Natural killer cell treated with Interleukin-12 subunit alpha and Interleukin-12 subunit beta and Interleukin-15 and Interleukin-18, amount 100 ng/mL, for 72 hours (primary cell): ENCODE results near the gene RAB39A. TPM values are rescaled to one million over a fixed set of nuclear protein-coding genes. Genes with fewer than 3 reads are reported as not detected.
A peak's percentile ranks its signal among the peaks of the same experiment; 100 is the strongest.
"Not testable (repeated sequence)": the region's sequence is repeated elsewhere in the genome, so short reads cannot be mapped to it uniquely, and the experiment has no call there.

Source experiments
- ATAC-seq, 2 donors: fragments of 150-1000 bp; cut with Tn5 transposase in 1 of 2; sonication (Bioruptor Pico), chemical (Tn5 transposase) in 1 of 2; 2 replicates each; pipeline ENCODE4 v1.10.0; 2021
- DNase-seq: peaks from one replicate; pipeline ENCODE4 v3.0.0; 2022; ENCODE audit warnings: low spot score
- H3K27ac Mint-ChIP-seq, 2 donors: 1 replicate in 1 of 2; 2 replicates in 1 of 2; pipeline ENCODE4 v1.8.0; 2022; ENCODE audit warnings: mixed read lengths in 2 of 2, mild to moderate bottlenecking in 1 of 2, moderate library complexity in 1 of 2
- H3K27me3 Mint-ChIP-seq, 2 donors: 1 replicate in 1 of 2; 2 replicates in 1 of 2; pipeline ENCODE4 v1.8.0; 2022; ENCODE audit warnings: mixed read lengths in 2 of 2
- H3K36me3 Mint-ChIP-seq: one replicate; pipeline ENCODE4 v1.8.0; 2022; ENCODE audit warnings: mixed read lengths
- H3K4me1 Mint-ChIP-seq, 2 donors: 1 replicate in 1 of 2; 2 replicates in 1 of 2; pipeline ENCODE4 v1.8.0; 2022; ENCODE audit warnings: low read depth in 2 of 2, mixed read lengths in 2 of 2, mild to moderate bottlenecking in 1 of 2
- H3K4me3 Mint-ChIP-seq: one replicate; pipeline ENCODE4 v1.8.0; 2022; ENCODE audit warnings: mixed read lengths
- H3K9me3 Mint-ChIP-seq: 2 replicates; pipeline ENCODE4 v1.8.0; 2022; ENCODE audit warnings: mixed read lengths
- total RNA-seq, 2 donors: library from RNA; stranded (reverse); gene quantifications; one replicate each; pipeline ENCODE4 v1.2.3, GENCODE V29; 2022

Gene RAB39A
- total RNA-seq, result under 1 TPM; 0.19 to 0.53 TPM

DNA sequence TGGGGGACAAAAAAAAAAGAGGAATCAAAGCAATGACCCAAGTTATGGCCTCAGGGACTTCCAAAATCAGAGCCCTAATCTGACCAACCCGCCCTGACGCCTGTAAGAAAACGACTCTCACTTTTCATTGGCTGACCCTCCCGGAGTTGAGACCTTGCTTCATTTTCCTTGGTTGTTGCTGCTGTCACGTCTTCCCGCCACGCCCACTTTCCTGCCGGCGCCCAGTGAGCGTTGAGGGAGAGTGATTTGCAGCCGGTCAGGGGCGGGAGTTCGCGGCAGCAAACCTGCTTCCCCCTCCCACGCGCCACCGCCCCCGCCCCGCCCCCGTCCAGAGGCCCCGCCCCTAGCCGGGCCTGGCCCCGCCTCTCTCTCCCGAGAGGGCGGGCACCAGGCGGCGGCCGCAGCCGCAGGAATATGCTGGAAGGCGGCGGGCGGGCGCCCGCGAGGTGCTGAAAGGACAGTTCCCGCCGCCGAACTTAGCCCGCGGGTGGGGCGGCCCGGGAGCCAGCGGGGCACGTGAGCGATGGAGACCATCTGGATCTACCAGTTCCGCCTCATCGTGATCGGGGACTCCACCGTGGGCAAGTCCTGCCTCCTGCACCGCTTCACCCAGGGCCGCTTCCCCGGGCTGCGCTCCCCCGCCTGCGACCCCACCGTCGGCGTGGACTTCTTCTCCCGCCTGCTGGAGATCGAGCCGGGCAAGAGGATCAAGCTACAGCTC lies at the start of gene RAB39A:
Gene RAB39A, plus strand, starts transcription at position 403 of the 721 bp plus-strand sequence. Its CDS starts 121 bp downstream, at position 524.
- DNase-seq, result peak; percentile 90
- H3K27me3 Mint-ChIP-seq, result peaks cover 25 to 52% of the 10 kb centered on the region in 2 donors
- peaks cover 7 to 13% of the 10 kb centered on the region in 2 donors for H3K4me1 Mint-ChIP-seq
- peak; percentile 94 to 95 for ATAC-seq
- H3K36me3 Mint-ChIP-seq, result no peaks in the 10 kb centered on the region
- no peak within 1 kb of the TSS for H3K27ac Mint-ChIP-seq
- peaks cover 2% of the 10 kb centered on the region for H3K9me3 Mint-ChIP-seq
- H3K4me3 Mint-ChIP-seq, result peak within 1 kb of the TSS; percentile 92

DNA sequence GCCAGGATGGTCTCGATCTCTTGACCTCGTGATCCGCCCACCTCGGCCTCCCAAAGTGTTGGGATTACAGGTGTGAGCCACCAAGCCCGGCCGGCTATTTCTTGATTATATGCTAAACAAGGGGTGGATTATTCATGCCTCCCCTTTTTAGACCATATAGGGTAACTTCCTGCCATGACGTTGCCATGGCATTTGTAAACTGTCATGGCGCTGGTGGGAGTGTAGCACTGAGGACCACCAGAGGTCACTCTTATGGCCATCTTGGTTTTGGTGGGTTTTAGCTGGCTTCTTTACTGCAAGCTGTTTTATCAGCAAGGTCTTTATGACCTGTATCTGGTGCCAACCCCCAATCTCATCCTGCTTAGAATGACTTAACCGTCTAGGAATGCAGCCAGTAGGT lies 46.8 kb upstream of the RAB39A start:
- H3K9me3 Mint-ChIP-seq, ATAC-seq, H3K27me3 Mint-ChIP-seq, H3K27ac Mint-ChIP-seq, H3K4me1 Mint-ChIP-seq, H3K4me3 Mint-ChIP-seq, H3K36me3 Mint-ChIP-seq, DNase-seq: not testable (repeated sequence)

DNA sequence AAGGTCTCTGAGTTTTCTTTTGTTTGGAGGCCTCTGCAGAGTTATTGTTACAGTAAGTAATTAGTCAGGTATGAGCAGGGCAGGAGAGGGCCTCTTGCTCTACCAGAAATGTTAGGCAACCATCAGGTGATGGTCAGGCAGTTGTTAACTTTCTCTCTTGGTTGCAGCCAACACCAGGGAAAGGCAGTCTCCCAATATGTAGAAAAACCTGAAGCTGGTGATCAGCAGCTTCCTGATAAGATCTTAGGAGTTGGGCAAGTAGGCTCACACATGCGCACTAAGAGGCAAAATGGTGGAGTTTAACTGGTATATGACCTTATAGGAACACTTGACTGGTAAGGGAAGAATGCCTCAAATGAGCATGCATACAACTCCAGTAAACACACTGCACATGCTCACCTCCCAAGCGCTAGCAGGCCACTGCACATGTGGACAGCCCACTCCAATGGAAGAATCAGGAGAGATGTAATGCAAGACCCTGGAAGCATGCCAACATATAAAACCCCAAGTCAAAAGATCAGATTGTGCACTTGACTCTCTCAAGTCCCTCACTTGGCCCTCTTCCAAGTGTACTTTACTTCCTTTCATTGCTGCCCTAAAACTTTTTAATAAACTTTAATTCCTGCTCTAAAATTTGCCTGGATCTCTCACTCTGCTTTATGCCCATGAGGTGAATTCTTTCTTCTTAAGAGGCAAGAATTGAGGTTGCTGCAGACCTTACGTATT lies 46.0 kb upstream of the RAB39A start:
- no peaks in the 10 kb centered on the region for H3K4me1 Mint-ChIP-seq
- peaks cover 0 to 5% of the 10 kb centered on the region in 2 donors for H3K27me3 Mint-ChIP-seq
- no peaks in the 10 kb centered on the region for H3K9me3 Mint-ChIP-seq
- ATAC-seq, result no peak
- DNase-seq, result no peak
- no peak overlapping the region for H3K27ac Mint-ChIP-seq
- H3K4me3 Mint-ChIP-seq, result no peak overlapping the region
- no peaks in the 10 kb centered on the region for H3K36me3 Mint-ChIP-seq

DNA sequence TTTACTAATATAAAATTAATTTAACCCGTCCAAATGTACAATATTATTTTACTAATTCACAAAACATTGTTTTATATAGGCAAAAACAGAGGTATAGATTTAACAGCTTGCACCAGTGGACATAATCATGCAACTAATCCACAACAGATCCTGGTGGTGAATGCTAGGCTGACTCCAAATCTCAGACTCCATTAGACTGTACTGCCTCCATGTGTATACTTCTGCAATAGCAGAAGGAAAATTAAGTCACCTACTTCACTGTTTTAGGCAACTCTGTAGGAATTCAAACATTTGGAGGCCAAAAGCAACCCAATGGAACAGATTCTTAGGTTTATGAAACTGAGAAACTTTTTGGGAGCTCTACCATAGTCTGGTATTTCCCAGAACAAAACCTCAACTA lies 30.0 kb upstream of the RAB39A start:
- ATAC-seq (no peak), DNase-seq (no peak)
- Mint-ChIP-seq H3K27ac (no peak overlapping the region), H3K36me3 (no peaks in the 10 kb centered on the region), H3K4me1 (no peaks in the 10 kb centered on the region), H3K9me3 (no peaks in the 10 kb centered on the region), H3K4me3 (no peak overlapping the region), H3K27me3 (peaks cover 11 to 17% of the 10 kb centered on the region in 2 donors)

DNA sequence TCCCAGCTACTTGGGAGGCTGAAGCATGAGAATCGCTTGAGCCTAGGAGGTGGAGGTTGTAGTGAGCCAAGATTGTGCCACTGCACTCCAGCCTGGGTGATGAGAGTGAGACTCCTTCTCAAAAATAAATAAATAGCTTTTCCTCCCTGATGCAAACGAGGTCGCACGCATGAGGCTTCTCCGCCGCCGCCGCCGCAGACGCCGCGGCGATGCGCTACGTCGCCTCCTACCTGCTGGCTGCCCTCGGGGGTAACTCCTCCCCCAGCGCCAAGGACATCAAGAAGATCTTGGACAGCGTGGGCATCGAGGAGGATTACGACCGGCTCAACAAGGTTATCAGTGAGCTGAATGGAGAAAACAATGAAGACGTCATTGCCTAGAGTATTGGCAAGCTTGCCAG lies 20.0 kb upstream of the RAB39A start:
- H3K9me3 Mint-ChIP-seq, result no peaks in the 10 kb centered on the region
- peaks cover 6 to 8% of the 10 kb centered on the region in 2 donors for H3K27me3 Mint-ChIP-seq
- H3K27ac Mint-ChIP-seq, result no peak overlapping the region
- no peaks in the 10 kb centered on the region for H3K4me1 Mint-ChIP-seq
- no peak for ATAC-seq
- no peaks in the 10 kb centered on the region for H3K36me3 Mint-ChIP-seq
- no peak for DNase-seq
- H3K4me3 Mint-ChIP-seq, result no peak overlapping the region

GRCh38 chr11:107912415-107912814 lies 15.8 kb upstream of the RAB39A start:
- H3K4me3 Mint-ChIP-seq, DNase-seq, H3K4me1 Mint-ChIP-seq, ATAC-seq, H3K9me3 Mint-ChIP-seq, H3K36me3 Mint-ChIP-seq, H3K27ac Mint-ChIP-seq: not testable (repeated sequence)
- H3K27me3 Mint-ChIP-seq, result peaks cover 8 to 16% of the 10 kb centered on the region in 2 donors

DNA sequence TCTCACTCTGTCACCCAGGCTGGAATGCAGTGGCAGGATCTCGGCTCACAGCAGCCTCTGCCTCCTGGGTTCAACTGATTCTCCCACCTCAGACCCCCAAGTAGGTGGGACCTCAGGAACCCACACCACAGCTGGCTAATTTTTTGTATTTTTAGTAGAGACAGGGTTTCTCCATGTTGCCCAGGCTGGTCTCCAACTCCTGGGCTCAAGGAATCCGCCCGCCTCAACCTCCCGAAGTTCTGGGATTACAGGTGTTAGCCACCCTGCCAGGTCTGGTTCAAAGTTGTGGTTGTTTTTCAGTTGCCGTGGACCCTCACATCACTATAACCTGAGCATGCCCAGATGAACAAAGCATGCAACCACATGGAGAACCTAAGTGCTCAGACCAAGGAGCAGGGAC lies 13.0 kb upstream of the RAB39A start:
- Mint-ChIP-seq H3K9me3 (no peaks in the 10 kb centered on the region), H3K27ac (no peak overlapping the region), H3K4me1 (no peaks in the 10 kb centered on the region), H3K27me3 (peaks cover 6 to 14% of the 10 kb centered on the region in 2 donors), H3K4me3 (no peak overlapping the region), H3K36me3 (no peaks in the 10 kb centered on the region)
- ATAC-seq (no peak), DNase-seq (no peak)

DNA sequence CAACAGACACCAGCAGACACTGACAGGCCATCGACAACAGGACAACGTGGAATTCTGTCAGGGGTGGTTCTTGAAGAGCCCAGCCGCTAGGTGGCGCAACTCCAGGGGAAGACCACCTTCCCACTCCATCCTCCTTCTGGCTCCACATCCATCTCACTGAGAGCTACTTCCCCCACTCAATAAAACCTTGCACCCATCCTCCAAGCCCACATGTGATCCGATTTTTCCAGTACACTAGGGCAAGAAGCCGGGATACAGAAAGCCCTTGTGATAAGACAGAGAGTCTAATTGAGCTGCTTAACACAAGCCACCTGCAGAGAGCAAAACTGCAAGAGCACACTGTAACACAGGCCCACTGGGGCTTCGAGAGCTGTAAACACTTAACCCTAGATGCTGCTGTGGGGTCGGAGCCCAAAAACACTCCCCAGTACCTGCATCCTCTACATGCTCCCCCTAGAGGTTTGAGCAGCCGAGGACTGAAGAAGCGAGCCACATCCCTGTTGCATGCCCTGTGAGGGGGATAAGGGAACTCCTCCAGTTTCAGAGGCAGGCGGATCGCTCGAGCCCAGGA lies 11.5 kb upstream of the RAB39A start:
- Mint-ChIP-seq H3K4me3 (no peak overlapping the region), H3K36me3 (no peaks in the 10 kb centered on the region), H3K27ac (no peak overlapping the region), H3K4me1 (no peaks in the 10 kb centered on the region), H3K9me3 (no peaks in the 10 kb centered on the region), H3K27me3 (peaks cover 6 to 16% of the 10 kb centered on the region in 2 donors)
- no peak for ATAC-seq
- peak; percentile 64 for DNase-seq

DNA sequence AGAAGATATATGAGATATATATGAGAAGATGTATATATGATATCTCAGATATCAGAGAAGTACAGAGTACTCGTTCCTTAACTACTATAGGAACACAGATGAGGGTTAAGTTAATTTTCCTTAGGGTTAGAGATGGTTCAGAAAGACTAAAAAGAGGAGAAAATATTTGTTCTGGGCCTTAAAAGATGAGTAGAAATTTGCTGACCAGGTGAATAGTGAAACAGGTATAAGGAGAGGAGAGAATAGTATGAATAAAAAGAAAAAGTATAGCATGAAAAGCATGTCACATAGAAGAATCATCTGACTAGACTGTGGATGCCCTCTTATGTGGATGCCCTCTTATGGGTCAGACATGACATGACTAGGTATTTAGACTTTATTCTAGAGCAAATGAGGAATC lies 6.3 kb upstream of the RAB39A start:
- H3K9me3 Mint-ChIP-seq, result peaks cover 2% of the 10 kb centered on the region
- no peaks in the 10 kb centered on the region for H3K36me3 Mint-ChIP-seq
- no peak overlapping the region for H3K4me3 Mint-ChIP-seq
- H3K27ac Mint-ChIP-seq, result no peak overlapping the region
- peaks cover 24 to 43% of the 10 kb centered on the region in 2 donors for H3K27me3 Mint-ChIP-seq
- no peak for DNase-seq
- peaks cover 0 to 7% of the 10 kb centered on the region in 2 donors for H3K4me1 Mint-ChIP-seq
- ATAC-seq, result no peak

GRCh38 chr11:107923519-107923918 lies 4.7 kb upstream of the RAB39A start:
- H3K4me1 Mint-ChIP-seq, H3K36me3 Mint-ChIP-seq, DNase-seq, H3K9me3 Mint-ChIP-seq, ATAC-seq, H3K4me3 Mint-ChIP-seq, H3K27ac Mint-ChIP-seq: not testable (repeated sequence)
- peaks cover 24 to 42% of the 10 kb centered on the region in 2 donors for H3K27me3 Mint-ChIP-seq

- DNase-seq (no peak), ATAC-seq (no peak)
- Mint-ChIP-seq H3K27ac (no peak overlapping the region), H3K36me3 (no peaks in the 10 kb centered on the region), H3K27me3 (peaks cover 26 to 43% of the 10 kb centered on the region in 2 donors), H3K4me1 (peaks cover 6 to 13% of the 10 kb centered on the region in 2 donors), H3K9me3 (peaks cover 2% of the 10 kb centered on the region), H3K4me3 (no peak overlapping the region)
Measured at GRCh38 chr11:107924306-107924705, 3.9 kb upstream of the RAB39A start.

GRCh38 chr11:107927559-107927958 lies 689 bp upstream of the RAB39A start:
- H3K4me3 Mint-ChIP-seq, result peak overlapping the region; percentile 65
- ATAC-seq, result no peak
- H3K27me3 Mint-ChIP-seq, result peaks cover 25 to 52% of the 10 kb centered on the region in 2 donors
- no peak for DNase-seq
- H3K9me3 Mint-ChIP-seq, result peaks cover 2% of the 10 kb centered on the region
- H3K27ac Mint-ChIP-seq, result no peak overlapping the region
- peaks cover 7 to 13% of the 10 kb centered on the region in 2 donors for H3K4me1 Mint-ChIP-seq
- H3K36me3 Mint-ChIP-seq, result no peaks in the 10 kb centered on the region

GRCh38 chr11:107928767-107929507 lies 689 bp downstream of the RAB39A start:
- Mint-ChIP-seq H3K27ac (no peak overlapping the region), H3K4me1 (peaks cover 7 to 13% of the 10 kb centered on the region in 2 donors), H3K27me3 (peaks cover 21 to 44% of the 10 kb centered on the region in 2 donors), H3K36me3 (no peaks in the 10 kb centered on the region), H3K9me3 (peaks cover 2% of the 10 kb centered on the region), H3K4me3 (peak overlapping the region; percentile 92)
- no peak for ATAC-seq
- no peak for DNase-seq
